ENCODE data around the gene VEGFC.
A peak's percentile ranks its signal among the peaks of the same experiment; 100 is the strongest.

VEGFC gene

GRCh38 chr4:176745902-176746301, 46.8 kb downstream of the VEGFC start:
- H3K4me3 ChIP-seq (ENCODE audit: severe bottlenecking), result no peak overlapping the region
- peaks cover 24% of the 10 kb centered on the region for H3K4me1 ChIP-seq (ENCODE audit: insufficient read depth, poor library complexity, severe bottlenecking)
- H3K27ac ChIP-seq (ENCODE audit: poor library complexity, severe bottlenecking), result peak overlapping the region; percentile 1
- DNase-seq (ENCODE audit: low spot score) (no peak), ATAC-seq (ENCODE audit: low read depth) (peak; percentile 72)
- no peaks in the 10 kb centered on the region for H3K27me3 ChIP-seq (ENCODE audit: insufficient read depth, poor library complexity, severe bottlenecking)
- no peak for TF ChIP-seq CTCF (IDR thresholded peaks at IDR 0.05; ENCODE audit: poor library complexity, severe bottlenecking)
- H3K9me3 ChIP-seq (ENCODE audit: severe bottlenecking), result no peaks in the 10 kb centered on the region
- H3K36me3 ChIP-seq (ENCODE audit: low read depth), result peaks cover 26% of the 10 kb centered on the region

GRCh38 chr4:176744091-176744490, 48.6 kb downstream of the VEGFC start:
- Histone ChIP-seq H3K36me3 (ENCODE audit: low read depth) (peaks cover 29% of the 10 kb centered on the region), H3K9me3 (ENCODE audit: severe bottlenecking) (no peaks in the 10 kb centered on the region), H3K4me1 (ENCODE audit: insufficient read depth, poor library complexity, severe bottlenecking) (peaks cover 23% of the 10 kb centered on the region), H3K27ac (ENCODE audit: poor library complexity, severe bottlenecking) (no peak overlapping the region), H3K4me3 (ENCODE audit: severe bottlenecking) (no peak overlapping the region), H3K27me3 (ENCODE audit: insufficient read depth, poor library complexity, severe bottlenecking) (no peaks in the 10 kb centered on the region)
- DNase-seq (ENCODE audit: low spot score) (no peak), ATAC-seq (ENCODE audit: low read depth) (no peak)
- TF ChIP-seq CTCF (IDR thresholded peaks at IDR 0.05; ENCODE audit: poor library complexity, severe bottlenecking), result no peak

GRCh38 chr4:176742211-176742610, 50.5 kb downstream of the VEGFC start:
- no peak for ATAC-seq (ENCODE audit: low read depth)
- H3K27ac ChIP-seq (ENCODE audit: poor library complexity, severe bottlenecking), result no peak overlapping the region
- H3K36me3 ChIP-seq (ENCODE audit: low read depth), result peaks cover 27% of the 10 kb centered on the region
- no peak for DNase-seq (ENCODE audit: low spot score)
- no peaks in the 10 kb centered on the region for H3K9me3 ChIP-seq (ENCODE audit: severe bottlenecking)
- no peaks in the 10 kb centered on the region for H3K27me3 ChIP-seq (ENCODE audit: insufficient read depth, poor library complexity, severe bottlenecking)
- H3K4me3 ChIP-seq (ENCODE audit: severe bottlenecking), result no peak overlapping the region
- H3K4me1 ChIP-seq (ENCODE audit: insufficient read depth, poor library complexity, severe bottlenecking), result peaks cover 14% of the 10 kb centered on the region
- TF ChIP-seq CTCF (IDR thresholded peaks at IDR 0.05; ENCODE audit: poor library complexity, severe bottlenecking), result no peak

- Histone ChIP-seq H3K27ac (ENCODE audit: poor library complexity, severe bottlenecking) (no peak overlapping the region), H3K4me1 (ENCODE audit: insufficient read depth, poor library complexity, severe bottlenecking) (peaks cover 13% of the 10 kb centered on the region), H3K27me3 (ENCODE audit: insufficient read depth, poor library complexity, severe bottlenecking) (no peaks in the 10 kb centered on the region), H3K4me3 (ENCODE audit: severe bottlenecking) (no peak overlapping the region), H3K9me3 (ENCODE audit: severe bottlenecking) (no peaks in the 10 kb centered on the region), H3K36me3 (ENCODE audit: low read depth) (peaks cover 28% of the 10 kb centered on the region)
- ATAC-seq (ENCODE audit: low read depth) (no peak), DNase-seq (ENCODE audit: low spot score) (no peak)
- no peak for TF ChIP-seq CTCF (IDR thresholded peaks at IDR 0.05; ENCODE audit: poor library complexity, severe bottlenecking)
These were observed 51.5 kb downstream of the VEGFC start for GRCh38 chr4:176741253-176741652.

- TF ChIP-seq CTCF (IDR thresholded peaks at IDR 0.05; ENCODE audit: poor library complexity, severe bottlenecking), result no peak
- H3K27me3 ChIP-seq (ENCODE audit: insufficient read depth, poor library complexity, severe bottlenecking), result no peaks in the 10 kb centered on the region
- no peaks in the 10 kb centered on the region for H3K9me3 ChIP-seq (ENCODE audit: severe bottlenecking)
- peaks cover 25% of the 10 kb centered on the region for H3K4me1 ChIP-seq (ENCODE audit: insufficient read depth, poor library complexity, severe bottlenecking)
- H3K36me3 ChIP-seq (ENCODE audit: low read depth), result peaks cover 36% of the 10 kb centered on the region
- peak; percentile 48; the same call in 2 of the 3 replicates for ATAC-seq (ENCODE audit: low read depth)
- DNase-seq (ENCODE audit: low spot score), result no peak
- H3K4me3 ChIP-seq (ENCODE audit: severe bottlenecking), result no peak overlapping the region
- no peak overlapping the region for H3K27ac ChIP-seq (ENCODE audit: poor library complexity, severe bottlenecking)
These were observed 57.4 kb downstream of the VEGFC start for GRCh38 chr4:176735300-176735699.

Data from RWPE2 (cell line).